GM19328 (cell line): ENCODE data around the gene VAMP8.
"Not testable (repeated sequence)": the region's sequence is repeated elsewhere in the genome, so short reads cannot be mapped to it uniquely, and the experiment has no call there.

ENCODE experiments used
- ATAC-seq: cut with Tn5 transposase; IDR thresholded peaks from one replicate; pipeline ENCODE4 v1.9.1; 2021; ENCODE audit warnings: mild to moderate bottlenecking, moderate library complexity; ENCODE audit not compliant: unreplicated experiment

VAMP8 gene

DNA sequence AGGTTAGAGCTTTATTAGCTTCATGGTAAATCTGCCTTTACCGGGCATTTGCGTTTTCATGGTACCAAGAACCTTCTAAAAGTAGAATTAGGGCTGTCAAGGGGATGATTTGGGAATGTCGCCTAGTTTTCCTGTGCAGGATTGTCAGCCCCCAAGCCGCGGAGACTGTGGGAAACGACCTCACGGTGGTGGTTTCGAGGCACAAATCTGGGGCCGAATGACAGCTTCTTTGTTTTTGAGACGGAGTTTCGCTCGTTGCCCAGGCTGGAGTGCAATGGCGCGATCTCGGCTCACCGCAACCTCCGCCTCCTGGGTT lies 38.0 kb downstream of the VAMP8 start:
- ATAC-seq, result no peak

DNA sequence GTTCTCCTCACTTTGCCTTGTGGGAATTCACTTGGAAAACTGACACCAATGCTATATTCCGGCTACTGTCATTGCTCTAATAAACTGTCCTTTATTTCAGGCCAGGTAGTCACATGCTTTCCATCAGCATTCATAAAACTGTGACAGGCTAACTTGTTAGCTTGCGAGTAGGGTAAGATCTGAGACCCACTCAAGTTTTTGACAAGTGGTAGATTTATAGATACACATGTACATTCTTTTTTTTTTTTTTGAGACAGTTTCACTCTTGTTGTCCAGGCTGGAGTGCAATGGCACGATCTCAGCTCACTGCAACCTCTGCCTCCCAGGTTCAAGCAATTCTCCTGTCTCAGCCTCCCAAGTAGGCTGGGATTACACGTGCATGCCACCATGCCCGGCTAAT lies 40.3 kb downstream of the VAMP8 start:
- not testable (repeated sequence) for ATAC-seq

DNA sequence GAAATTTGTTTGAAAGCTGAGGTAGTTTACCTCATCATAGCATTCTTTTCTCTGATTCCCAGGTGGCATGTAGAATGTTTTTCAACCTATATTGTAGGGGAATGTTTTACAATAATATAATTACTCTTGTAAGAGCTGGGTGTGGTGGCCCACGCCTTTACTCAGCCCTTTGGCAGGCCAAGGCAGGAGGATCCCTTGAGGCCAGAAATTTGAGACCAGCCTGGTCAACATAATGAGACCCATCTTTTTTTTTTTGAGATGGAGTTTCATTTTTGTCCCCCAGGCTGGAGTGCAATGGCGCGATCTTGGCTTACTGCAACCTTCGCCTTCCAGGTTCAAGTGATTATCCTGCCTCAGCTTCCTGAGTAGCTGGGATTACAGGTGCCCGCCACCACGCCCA lies 42.2 kb downstream of the VAMP8 start:
- no peak for ATAC-seq

GRCh38 chr2:85621338-85621737 lies 44.0 kb downstream of the VAMP8 start:
- ATAC-seq, result no peak

DNA sequence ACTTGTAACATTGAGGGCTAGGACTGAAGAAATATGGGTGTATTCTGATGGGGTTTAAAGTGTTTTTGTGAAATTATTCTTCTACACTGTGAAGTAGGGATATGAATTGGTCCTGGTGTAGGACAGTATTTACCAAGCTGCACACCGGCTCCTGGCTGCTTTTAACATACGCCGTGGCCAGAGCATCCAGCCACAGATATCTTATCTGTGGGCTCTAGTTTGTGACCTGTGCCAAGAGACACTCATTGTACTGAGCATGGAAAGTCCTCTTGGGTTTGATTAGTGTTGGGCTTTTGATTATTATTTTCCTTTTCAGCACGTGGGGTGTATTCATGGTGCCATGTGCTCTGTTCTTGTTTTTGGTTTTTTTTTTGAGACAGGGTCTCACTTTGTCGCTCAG lies 46.6 kb downstream of the VAMP8 start:
- ATAC-seq, result no peak

DNA sequence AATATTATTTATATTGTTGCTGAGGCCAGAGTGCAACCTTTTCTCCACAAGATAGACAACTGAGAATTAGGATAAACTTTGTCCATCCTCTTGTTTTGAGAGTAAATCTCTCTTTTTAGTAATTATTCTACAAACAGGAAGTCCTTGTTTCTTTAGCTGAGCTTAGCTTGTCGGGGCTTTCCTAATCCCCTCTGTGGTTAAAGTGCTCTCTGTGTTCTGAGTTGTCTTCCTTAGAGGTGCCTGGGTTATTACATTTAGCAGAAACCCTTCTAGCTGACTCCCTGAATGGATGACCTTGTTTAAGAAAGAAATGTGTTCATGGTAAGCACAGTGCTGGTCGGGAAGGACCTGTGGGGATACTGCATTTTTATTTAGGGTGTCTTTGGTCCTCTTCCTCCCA lies 51.3 kb downstream of the VAMP8 start:
- ATAC-seq, result no peak

- no peak for ATAC-seq
Measured at GRCh38 chr2:85631316-85631715, 53.9 kb downstream of the VAMP8 start.
